ENCODE data around the gene ITGA11.

Gene ITGA11

DNA sequence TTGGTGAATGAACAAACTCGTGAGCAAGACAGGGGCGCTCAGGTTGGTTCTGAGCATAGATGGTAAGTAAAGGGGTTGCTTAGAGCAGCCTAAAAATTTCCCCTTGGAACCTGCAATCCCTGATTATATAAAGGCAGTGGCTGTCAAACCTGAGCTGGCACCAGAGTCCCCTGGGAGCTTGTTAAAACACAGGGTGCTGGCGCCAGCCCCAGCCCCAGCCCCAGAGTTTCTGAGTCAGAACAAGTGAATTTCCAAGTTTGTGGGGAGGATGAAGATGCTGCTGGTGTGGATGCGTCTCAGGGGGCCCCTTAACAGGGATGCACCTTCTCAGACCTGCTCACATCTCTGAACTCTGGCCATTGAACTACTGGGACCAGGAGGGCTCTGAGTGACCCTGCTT lies 106.2 kb downstream of the ITGA11 start:
- DNase-seq, result no peak

DNA sequence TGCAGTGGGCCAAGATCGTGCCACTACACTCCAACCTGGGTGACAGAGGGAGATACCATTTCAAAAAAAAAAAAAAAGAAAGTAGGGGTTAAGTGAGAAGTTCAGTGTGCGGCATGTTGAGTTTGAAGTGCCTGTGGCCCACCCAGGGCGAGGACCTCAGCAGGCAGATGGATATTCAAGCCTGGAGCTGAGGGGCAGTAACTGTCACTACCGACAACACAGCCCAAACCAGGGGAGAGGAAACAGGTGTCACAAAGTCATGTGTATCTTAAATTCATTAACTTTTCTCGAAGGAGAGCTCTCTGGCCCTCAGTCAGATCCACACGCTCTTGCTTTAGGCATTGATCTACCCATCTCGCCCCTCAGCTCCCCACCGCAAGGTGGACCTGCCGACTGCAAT lies 109.2 kb downstream of the ITGA11 start:
- DNase-seq, result no peak

DNA sequence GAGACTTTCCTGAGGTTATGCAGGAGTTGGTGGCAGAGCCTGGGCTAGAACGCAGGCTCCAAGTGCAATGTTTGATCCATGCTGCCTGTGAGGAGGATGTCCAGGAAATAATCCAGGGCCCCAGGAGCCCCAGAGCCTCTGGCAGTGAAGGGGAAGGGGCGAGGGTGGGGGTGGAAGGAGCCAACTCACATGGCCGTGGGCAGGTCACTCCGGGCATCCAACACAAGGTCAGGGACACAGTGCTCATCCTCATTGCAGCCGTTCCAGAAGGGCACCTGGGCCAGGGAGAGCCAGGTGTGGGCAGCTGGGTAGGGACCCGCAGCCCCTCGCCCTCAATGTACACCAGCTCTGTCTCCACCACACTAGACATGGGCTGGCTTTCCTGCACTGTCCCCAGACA lies 110.7 kb downstream of the ITGA11 start:
- DNase-seq, result no peak

DNA sequence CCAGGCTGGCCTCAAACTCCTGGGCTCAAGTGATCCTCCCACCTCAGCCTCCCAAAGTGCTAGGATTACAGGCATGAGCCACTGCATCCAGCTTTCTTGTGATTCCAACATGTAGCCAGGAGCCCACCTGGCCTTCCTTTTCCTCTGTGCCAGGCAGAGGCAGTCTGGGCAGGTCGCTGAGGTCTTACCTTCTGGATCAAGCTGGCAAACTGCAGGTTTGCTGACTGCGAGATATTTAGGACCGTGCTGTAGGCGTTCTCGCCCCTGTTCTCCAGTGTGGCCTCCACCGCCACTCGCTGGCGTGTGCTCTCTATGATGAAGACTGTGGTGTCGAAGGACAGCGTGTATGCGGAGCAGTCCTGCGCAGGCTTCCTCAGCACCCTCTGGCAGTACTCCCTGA lies 112.0 kb downstream of the ITGA11 start:
- no peak for DNase-seq

DNA sequence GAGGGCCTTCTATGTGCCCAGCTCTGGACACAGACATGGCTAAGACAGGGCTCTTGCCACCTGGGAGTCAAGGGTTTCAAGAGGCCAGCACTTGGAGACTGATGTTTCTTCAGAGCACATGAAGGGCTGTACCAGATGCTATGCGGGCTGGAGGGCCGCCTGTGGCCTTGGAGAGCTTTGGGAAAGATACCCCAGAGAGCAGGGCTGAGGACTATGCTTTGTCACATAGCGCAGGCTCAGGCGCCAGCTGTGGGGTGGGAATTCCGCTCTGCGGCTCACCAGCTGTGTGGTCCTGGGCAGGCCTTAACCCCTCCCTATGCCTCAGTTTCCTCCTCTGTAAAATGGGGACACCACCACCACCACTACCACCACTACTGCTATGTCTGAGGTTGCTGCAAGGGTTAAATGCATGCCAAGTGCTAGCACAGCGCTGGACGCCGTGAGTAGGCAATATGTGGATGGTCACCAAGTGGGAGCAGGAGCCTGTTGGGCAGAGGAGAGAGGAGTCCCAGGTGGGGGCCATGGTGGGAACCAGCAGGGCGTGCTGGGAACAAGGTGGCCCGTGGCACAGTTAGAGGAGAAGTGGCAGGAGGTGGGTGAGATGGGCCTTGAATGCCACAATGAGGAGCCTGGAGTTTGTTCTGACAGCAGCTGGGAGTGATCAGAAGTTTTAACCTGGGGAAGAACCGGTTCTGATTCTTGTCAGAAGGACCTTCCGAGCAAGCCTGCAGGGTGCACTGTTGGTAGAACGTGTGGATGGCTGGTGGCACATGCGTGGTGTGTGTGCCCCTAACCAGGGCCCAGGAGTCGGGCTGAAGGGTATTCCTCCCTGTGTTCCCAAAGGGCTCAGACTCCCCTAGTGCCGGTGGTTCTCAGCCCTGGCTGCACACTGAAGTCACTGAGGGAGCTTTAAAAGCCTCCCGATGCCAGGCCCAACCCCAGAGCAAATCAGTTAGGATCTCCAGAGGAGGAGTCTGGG lies 112.7 kb downstream of the ITGA11 start:
- DNase-seq, result no peak

DNA sequence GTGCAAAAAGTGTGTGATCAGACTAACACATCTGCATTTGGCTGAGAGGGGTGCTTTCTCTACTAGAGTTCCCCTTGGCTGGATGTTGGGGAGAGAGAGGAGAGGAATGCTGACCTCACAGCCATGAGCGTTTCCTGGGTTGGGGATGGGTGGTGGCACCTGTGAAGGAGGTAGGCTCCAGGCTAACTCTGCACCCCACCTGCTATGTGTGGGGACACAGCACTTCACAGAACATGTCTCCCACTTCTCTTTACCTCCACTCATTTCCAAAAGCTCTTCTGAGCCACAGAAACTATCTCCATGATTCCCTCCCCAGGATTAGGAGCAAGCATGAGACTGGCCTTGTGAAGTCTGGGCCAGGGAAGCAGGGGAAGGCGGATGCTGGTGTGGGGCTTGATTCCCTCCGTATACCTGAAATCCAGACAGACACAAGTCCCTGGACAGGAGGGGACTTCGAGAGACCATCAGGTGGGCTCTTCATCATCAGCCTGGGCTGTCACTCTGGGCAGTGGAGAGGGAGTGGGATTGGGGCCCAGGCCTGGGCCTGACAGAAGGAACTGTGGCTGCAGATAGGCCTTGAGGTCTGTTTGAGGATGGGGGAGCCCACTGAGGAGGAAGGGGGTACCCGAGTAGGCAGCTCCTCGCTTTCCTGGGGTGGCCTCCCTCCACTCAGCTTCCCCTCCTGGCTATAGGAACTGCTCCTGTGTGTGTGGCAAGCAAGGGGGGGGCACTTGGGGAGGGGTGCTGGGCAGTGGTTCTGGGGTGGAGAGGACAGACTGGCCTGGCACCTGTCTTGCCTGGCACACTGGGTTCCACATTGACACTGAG lies 113.7 kb downstream of the ITGA11 start:
- no peak for DNase-seq

DNA sequence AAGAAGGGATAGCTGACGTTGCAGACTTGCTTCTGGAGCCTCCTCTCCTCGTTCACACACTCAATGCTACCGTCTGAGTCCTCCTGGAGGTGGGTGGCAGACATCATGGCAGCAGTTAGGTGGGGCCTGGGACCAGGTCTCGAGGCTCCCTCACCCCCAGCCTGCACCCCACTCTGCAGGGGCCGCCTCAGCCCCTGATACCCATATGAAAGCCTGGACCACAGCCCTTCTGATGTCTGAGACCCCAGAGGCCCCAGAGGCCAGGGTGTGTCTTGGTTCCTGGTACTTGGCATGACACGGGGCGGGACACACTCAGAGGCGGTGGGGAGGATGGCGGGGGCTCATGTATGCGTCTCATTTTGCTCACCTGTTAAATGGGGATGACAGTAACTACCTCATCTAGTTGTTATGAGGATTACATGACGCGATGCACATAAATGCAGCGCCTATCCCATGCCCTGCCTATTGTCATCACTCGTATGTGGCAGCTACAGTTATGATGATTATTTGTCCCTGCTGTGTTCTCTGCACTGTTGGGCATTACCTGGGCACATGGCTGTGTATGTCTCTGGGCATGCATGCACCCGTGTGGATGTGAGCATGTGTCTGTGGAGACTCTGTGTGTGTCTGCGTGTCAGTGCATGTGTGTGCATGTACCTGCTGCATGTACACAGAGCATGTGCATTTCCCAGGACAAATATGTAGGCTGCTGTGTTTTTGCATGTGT lies 114.5 kb downstream of the ITGA11 start:
- no peak for DNase-seq

DNA sequence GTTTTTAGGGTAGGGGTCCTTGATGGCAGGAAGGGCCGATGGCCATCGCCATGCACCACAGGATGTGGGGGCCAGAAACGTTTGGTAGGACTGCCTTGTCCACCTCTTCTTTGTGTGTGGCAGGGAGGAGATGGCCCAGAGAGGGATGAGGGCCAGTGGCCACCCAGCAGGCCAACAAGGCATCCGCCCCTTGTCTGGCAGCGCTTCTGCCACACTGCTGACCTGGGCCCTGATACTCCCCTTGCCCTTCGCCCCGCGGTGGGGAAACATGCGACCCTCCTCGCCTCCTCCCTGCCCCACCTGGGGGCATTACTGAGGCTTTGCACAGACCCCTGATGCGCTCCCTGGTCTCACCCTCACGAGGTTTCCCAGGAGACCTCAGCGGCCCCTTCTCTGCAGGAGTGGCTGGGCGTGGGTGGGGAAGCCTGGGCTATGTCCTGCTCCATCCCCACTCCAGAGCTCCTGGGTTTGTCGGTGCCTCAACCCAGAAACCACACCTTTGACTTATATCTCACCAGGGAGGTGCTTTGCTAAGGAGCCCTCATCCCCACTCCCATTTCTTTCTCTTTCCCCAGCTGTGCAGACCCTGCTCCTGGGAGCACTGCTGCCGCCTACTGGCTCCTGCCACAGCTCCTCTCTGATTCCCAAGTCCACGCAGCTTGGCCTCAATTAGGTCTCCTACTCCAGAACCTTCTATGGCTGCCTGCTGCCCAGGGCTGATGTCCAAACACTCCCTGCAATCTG lies 115.7 kb downstream of the ITGA11 start:
- DNase-seq, result no peak

DNA sequence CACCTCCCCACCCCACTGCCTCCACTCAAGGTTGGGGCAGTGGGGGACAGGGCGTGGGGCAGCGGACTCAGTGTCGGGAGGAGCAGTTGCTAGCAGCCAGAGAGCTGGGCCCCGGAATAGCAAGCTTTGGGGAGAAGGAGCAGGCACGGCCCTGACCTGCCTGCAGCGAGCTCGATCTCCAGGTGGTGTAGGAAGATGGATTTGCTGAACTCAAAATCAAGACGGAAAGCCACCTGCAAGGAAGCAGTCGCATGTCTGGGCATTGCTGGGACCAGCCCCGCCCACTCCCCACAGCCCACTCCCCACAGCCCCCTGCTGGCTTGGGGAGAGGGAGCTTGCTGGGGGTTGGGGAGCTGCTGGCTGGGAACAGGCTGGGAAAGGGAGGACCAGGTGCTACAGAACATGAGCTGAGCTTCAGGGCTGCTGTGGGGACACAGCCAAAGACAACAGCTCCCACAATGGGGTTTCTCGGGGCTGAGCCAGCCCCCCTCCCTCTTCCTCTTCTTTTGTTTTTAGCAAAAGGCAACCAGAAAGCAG lies 116.4 kb downstream of the ITGA11 start:
- no peak for DNase-seq

DNA sequence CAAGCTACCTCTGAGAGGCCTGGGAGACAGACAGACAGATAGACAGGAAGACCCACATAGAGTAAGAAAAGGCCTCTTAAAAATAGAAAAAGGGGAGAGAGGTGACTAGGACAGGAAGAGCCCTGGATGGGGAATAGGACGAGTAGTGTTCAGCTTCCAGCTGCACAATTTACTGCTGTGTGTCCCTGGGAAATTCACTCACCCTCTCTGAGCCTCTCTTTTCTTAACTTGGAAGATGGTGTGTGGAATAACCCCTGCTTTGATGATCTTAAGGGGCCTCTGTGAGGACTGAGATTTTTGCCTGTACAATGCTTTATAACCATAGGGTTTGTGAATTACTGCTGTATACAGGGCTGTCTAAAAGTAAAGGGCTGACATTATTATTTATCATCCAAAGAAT lies 116.9 kb downstream of the ITGA11 start:
- no peak for DNase-seq

DNA sequence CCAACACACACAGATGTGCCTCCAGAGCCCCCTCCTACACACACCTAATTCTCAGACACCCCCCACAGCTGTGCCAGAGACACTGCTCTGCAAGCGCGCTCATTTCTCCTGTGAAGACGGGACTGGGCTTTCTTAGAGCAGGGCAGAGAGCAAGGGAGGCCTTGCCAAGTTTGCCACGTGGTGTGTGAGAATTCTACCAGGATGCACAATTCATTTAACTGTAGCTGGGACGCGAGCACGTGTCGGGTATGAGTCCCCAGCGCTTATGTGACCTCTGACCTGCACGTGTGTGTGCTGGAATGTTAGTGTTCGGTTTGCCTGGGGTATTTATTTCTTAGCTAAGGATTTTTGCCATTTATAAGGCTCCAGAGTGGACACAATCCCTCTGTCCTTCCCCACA lies 117.4 kb downstream of the ITGA11 start:
- no peak for DNase-seq

DNA sequence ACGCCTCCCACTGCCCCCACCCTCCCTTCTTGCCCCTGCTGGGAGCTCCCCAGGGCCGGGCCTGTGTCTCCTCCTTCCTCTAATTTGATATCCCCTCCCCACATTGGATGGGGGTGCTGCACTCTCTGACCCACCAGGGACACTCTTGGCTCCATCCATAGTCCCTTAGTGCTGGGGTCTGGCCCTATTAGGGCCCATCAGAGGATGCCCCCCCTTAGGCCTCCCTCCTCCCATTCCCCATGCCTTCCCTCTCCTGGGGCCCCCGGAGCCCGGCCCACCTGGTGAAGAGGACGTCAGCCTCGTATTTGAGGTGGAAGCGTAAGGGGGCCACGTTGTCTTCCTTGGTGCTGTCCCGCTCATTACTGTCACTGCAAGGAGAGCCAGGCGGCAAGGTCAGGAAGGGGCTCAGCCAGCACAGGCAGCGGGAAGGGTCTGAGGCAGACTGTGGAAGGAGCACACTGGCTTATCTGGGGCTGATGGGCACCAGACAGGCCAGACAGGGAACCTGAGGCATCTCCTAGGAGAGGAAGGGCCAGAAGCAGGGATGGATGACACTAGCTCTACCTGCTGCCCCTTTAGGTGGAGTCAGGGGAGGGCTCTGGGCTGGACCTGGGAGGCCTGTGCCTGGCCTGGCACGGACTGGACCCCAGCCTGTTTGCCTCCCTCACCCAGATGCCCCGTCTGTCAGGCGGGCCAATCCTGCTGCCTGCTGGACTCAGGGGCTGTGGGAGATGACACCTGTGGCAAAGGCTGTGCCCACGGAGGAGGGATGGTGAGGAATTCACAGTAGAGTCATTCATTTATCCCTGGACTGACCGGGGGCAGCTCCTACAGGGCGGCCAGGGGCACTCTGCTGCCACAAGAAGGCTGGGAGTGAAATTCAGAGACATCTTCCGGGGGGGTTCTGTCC lies 118.2 kb downstream of the ITGA11 start:
- DNase-seq, result no peak

DNA sequence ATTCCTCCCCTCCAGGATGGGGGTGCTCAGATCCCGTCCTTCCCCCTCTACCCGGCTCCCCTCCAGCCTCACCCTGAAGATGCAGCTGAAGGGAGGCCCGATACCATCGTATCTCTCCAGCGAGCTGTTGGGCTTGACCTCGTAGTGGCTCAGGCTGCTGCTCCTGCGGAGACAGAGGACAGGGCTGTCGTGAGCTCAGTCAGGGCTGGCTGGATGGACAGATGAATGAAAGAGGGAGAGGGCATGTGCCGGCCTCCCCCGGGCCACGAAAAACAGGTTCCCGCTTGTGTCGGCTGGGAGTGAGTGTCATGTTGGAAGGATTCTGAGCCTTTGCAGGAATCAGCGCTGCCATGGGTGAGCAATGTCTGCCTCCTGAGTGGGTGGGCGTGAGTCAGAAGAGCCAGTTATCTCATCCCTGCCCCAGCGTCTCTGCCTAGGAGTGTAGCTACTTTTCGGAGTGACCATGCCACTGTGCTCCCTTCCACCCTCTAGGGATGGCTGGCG lies 119.2 kb downstream of the ITGA11 start:
- DNase-seq, result no peak

DNA sequence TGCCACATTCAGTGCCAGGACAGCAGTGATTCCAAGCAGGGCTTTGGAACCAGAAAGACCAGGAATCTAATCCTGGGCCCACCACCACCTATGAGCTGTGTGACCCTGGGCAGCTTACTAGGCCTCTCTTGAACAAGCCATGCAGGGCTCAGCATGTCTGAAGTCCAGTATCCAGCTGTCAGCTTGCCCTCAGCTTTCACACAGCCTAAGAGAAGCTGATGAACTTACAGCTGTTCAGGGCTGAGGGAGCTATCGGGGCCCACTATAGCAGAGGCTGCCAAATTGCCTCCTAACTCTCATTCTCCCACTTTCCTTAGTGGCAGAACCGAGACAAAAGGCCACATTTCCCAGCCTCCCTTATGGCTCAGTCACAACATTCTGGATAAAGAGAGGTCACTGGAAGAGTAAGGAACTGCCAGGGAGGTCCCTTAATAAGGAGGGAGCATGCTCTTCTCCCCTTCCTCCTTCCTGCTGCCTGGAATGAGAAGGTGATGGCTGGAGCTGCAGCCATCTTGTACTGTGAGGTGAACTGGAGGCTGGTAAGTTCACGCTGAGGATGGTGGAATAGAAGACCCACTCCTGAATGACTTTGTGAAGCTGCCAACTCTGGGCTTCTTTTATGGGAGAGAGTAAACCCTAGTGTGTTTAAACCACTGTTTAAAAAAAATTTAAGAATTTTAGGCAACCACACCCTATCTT lies 120.0 kb downstream of the ITGA11 start:
- no peak for DNase-seq

DNA sequence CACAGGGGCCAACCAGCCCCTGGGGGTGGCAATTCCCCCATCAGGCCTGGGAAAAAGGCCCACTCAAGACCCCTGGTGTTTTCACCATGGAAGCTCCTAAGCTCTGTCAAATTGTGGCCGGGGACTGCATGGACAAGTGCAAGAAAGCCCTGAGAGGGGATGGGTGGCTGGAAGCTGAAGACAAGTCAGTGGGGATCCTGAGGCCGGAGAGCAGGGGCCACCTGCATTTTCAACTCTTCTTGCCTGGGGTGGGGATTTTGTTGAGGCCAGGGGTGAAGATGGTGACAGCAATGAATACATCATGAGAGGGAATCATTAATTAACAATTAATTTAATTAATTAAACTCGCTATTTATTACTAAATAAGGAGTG lies 120.5 kb downstream of the ITGA11 start:
- no peak for DNase-seq

DNA sequence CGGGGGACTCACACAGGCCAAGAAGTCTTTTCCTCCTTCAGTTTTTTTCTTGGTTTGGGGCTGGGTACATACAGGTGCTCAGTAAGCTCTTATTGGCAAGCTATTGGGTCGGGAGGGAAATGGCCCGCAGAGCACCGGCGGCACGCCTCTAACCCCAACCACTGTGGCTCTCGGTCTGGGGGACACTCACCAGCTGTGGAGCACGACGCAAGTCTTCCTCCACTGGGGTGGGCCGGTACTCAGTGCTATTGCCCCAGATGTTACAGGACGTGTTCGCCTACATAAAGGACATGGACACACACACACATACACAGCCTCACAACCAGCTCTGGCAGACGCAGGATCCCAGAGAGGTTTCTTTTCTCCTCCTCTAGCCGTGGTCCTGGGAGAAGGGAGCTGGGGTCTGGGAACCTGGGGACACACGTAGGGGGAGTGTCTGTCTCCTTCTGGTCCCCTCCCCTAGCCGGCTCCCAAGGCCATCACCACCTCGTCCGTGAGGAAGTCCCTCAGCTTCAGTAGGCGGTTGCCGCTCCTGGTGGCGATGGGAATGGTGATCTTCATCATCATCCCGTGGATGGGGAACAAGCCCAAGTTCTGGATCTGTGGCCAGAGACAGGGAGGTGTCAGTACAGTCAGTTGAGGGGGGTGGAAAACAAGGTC lies 121.0 kb downstream of the ITGA11 start:
- DNase-seq, result no peak

DNA sequence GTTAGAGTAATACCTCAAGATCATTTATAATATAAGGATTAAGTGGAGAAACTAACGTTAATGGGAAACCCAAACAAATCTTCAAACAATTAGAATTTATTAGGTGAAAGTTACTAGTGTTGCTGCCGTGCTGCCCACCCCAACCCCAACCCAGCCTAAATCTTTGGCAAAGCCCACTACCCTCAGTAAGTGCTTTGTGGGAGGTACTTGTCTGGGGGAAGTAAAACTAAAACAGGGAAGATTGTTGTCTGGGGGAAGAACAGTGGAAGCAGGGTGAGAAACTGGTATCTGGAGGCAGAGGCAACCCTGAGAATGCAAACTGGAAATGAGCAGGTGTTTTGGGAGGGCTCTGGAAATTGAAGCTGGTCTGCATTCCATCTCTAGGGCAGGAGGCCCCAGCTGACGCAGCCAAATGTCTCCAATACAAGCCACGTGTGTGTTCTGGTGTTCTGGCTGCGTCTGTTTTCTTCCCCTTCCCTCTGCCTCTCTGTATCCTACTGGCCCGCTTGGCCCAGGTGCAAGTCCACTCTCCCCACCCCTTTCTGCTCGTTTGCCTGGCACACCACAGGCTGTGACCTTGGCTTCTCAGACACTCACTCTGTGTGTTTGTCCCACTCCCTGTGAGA lies 121.7 kb downstream of the ITGA11 start:
- DNase-seq, result no peak

DNA sequence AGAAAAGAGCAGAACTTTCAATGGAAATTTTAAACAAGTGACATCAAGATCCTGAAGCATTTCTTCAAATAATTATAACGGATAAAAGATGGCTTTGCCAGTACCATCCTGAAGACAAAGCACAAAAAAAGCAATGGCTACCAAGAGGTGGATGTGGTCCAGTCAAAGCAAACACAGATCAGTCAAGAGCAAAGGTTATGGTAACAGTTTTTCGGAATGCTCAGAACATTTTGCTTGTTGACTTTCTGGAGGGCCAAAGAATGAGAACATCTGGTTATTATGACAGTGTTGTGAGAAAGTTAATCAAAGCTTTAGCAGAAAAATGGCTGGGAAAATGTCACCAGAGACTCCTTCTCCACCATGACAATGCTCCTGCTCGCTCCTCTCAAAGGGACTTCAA lies 122.9 kb downstream of the ITGA11 start:
- no peak for DNase-seq

Data from activated CD4-positive, alpha-beta T cell treated with anti-CD3 and anti-CD28 coated beads, Interleukin-2, amount 50 U/mL, for 16 hours (primary cell).